Tibial nerve (tissue), 4 donors: ENCODE results near the gene CLEC2D.

Source experiments
- EP300 ChIP-seq, 2 donors: sonication (generic); formaldehyde crosslinking; IDR thresholded peaks; one replicate each; pipeline ENCODE4 v1.6.1; 2017; ENCODE audit warnings: antibody characterized with exemption in 2 of 2, mild to moderate bottlenecking in 1 of 2
- POLR2A ChIP-seq, 2 donors: fragments of 450-650 bp; IDR thresholded peaks; one replicate each; pipeline ENCODE4 v1.6.1; 2017; ENCODE audit warnings: antibody characterized with exemption in 2 of 2, mild to moderate bottlenecking in 2 of 2, moderate library complexity in 2 of 2
- TF ChIP-seq, protein P1 (sequence below), 5 experiments: fragments of 200-600 bp in 3 of 5; fragments of 450-650 bp in 2 of 5; sonication (generic) in 3 of 5; IDR thresholded peaks; one replicate each; pipeline ENCODE4 v1.5.1; 2016 to 2019; ENCODE audit warnings: antibody characterized with exemption in 5 of 5, mild to moderate bottlenecking in 3 of 5, moderate library complexity in 2 of 5

DNA sequence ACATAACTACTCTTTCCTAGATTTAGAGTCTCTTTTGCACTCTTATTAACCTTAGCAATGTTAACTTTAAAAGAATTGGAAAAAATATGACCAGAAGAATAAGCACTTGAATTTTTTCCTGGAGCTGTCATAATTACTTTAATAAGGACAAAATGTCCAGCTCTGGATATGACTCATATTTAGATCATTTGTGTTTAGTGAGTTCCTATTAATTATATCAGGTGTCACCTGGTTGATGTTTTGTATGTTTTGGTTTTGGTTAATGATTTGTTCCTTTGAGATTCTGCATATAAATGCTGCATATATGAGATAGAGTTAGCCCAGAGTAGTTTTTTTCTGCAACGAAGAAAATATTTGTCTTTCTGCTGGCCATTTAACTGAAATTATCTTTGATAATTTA lies 58.3 kb downstream of the CLEC2D start:
- TF ChIP-seq, protein P1, sequence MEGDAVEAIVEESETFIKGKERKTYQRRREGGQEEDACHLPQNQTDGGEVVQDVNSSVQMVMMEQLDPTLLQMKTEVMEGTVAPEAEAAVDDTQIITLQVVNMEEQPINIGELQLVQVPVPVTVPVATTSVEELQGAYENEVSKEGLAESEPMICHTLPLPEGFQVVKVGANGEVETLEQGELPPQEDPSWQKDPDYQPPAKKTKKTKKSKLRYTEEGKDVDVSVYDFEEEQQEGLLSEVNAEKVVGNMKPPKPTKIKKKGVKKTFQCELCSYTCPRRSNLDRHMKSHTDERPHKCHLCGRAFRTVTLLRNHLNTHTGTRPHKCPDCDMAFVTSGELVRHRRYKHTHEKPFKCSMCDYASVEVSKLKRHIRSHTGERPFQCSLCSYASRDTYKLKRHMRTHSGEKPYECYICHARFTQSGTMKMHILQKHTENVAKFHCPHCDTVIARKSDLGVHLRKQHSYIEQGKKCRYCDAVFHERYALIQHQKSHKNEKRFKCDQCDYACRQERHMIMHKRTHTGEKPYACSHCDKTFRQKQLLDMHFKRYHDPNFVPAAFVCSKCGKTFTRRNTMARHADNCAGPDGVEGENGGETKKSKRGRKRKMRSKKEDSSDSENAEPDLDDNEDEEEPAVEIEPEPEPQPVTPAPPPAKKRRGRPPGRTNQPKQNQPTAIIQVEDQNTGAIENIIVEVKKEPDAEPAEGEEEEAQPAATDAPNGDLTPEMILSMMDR (IDR thresholded peaks at IDR 0.05) = no peak
- TF ChIP-seq POLR2A (IDR thresholded peaks at IDR 0.05) = no peak
- TF ChIP-seq EP300 (IDR thresholded peaks at IDR 0.05) = no peak
